Body of pancreas (tissue), 4 donors: ENCODE results near the gene ACIN1.

ENCODE experiments used
- CTCF ChIP-seq, 7 experiments: fragments of 450-650 bp in 4 of 7; fragments of 200-600 bp in 3 of 7; sonication (generic) in 3 of 7; IDR thresholded peaks; one replicate each; pipeline ENCODE4 v1.5.1; 2016 to 2019; ENCODE audit warnings: antibody characterized with exemption in 7 of 7
- POLR2A ChIP-seq, 3 donors: fragments of 450-650 bp; IDR thresholded peaks; one replicate each; pipeline ENCODE4 v1.6.1; 2016; ENCODE audit warnings: antibody characterized with exemption in 3 of 3, mild to moderate bottlenecking in 2 of 3

DNA sequence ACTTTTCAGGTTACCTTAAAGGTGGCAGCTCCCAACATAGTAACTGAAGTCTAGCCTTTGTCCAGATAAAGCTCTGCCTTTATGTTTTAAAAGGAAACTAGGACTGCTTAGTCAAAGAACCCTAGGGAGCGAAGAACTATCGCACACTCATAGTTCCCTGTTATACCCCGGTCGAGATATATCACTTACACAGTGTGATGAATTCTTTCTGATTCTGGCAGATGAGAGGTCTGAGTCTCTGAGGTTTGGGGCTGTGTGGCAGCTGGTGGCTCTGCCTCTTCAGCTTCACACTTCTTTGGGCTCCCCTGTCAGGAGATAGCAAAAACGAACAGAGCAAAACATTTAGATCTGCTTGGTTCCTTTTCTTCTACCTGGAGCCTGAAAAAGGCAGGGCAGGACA, 17.0 kb downstream of the ACIN1 start:
- no peak for TF ChIP-seq CTCF (IDR thresholded peaks at IDR 0.05)
- no peak for TF ChIP-seq POLR2A (IDR thresholded peaks at IDR 0.05)
